HG03025 (cell line): ENCODE data around the gene CLIC3.

Source experiments
- ATAC-seq: cut with Tn5 transposase; IDR thresholded peaks from one replicate; pipeline ENCODE4 v1.9.1; 2021; ENCODE audit warnings: mild to moderate bottlenecking, moderate library complexity; ENCODE audit not compliant: unreplicated experiment, low FRiP score

Gene CLIC3

DNA sequence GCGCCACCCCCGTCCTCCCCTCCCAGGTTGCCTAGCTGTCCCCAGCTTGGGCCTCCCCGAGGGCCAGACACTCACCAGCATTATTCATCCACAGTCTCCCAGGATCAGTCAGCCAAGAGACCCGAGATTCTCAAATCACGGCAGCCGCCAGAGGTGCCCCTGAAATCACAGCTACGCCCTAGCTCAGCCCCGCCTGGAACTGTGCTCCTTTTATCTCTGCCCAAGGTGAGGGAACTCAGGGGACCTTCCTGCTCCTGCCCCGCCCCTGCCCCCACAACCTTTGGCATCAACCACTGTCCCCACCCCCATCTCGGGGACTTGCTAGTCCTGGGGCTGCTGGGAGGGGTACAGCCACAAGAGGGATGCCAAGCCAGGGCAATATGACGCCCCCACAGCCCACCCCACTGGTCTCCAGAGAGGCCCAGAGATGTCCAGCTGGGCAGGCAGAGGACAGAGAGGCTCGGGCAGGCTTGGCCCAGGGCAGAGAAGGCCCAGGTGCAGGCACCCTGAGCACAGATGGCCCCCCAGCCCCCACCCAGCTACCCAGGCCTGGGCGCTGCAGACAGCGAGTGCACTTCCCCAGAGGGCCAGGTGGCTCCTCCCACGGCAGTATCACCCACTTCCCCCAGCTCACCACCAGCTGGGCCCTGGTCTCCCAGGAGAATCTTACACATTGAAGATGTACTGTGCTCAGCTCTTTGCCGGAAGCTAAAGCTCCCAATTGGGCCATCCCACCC lies 35.7 kb upstream of the CLIC3 start, which contains the start of gene FUT7:
Gene FUT7, minus strand, starts transcription at position 185 of the 737 bp plus-strand sequence. Its CDS starts 97 bp downstream, at position 88.
- ATAC-seq = no peak

DNA sequence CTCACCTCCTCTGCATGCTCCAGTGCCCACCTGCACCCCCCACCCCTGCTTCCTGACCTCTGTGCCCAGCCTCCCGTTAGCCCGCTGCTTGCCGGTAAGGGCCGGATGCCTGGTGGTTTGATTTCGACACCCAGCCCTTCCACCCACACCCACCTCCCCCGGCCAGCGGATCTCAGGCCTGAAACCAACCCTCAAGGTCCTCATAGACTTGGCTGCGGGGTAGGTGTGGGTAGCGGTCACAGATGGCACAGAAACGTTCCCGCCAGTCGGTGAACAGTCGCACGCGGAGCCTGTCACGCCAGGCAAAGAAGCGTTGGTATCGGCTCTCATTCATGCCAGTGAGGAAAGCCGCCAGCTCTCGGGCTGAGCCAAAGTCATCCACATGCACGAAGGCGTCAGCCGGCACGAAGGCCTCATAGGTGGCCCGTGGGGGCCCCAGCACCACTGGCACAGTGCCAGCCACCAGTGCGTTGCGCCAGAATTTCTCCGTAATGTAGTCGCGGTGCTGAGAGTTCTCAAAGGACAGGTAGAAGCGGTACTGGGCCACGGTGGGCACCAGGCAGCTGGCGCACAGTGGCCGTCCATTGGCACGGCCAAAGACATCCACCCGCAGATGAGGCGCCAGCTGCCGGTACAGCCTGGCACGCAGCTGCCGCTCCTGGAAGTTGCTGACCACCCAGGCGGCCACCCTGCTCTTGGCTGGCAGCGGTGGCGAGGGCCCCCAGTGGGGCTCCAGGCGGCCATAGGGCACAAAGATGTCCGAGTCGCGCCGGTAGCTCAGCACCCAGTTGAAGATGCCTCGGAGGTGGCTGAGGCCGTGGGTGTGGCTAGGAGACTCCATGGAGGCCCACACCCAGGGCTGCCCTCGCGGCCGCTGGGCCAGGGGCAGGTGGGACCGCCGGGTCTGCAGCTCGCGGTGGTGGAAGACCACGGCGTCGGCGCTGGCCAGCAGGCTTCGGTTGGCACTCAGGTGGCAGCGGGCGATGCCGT lies 34.5 kb upstream of the CLIC3 start:
- no peak for ATAC-seq

DNA sequence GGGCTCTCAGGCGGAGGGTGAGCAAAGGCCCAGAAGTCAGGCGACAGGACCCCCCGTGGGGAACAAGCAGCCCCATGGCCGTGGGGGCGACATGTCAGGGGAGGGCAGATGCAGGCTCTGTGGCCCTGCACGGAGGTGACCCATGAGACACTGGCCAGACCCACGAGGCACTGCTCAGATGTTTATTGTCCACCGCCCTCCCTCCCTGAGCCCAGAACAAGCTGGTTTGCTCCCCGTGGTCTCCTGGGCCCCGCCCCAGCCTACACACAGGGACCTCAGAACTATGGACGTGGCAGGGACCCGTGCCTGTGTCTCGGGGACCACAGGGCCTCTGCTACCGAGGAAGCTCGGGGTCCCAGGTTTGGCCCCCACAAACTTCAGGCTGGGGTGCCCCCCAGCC lies 33.6 kb upstream of the CLIC3 start:
- no peak for ATAC-seq

DNA sequence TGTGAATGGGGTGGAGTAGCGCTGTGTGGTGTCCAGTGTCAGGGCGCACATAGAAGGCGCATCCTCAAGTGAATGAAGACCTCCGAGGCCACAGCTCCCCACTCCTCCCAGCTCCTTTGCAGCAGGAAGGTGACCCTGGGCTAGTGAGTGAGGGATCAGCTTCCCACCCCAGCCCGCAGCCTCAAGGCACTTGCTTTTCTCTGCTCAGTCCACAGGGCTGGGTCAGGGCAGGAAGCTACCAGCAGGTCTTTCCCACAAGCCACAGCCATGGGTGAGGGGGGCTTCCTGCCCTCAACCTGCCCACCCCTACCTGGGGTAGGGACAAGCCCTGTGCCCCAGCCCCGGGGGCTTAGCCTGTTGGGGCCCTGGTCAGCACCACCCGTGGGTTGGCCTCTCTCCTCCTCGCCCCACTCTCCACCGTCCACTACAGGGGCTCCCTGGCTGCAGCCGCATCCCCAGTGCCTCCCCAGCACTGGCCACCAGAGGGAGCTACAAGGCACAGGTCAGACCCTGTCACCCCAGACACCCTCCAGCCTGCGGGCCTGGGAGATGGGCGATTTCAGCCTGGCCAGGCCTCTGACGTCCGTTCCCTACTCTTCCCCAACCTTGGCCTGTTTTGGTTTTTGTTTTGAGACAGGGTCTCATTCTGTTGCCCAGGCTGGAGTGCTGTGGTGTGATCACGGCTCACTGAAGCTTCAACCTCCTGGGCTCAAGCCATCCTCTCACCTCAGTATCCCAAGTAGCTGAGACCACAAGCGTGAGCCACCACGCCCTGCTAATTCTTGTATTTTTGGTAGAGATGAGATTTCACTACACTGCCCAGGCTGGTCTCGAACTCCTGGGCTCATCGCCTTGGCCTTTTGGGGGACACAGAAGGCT lies 32.9 kb upstream of the CLIC3 start:
- ATAC-seq = no peak

DNA sequence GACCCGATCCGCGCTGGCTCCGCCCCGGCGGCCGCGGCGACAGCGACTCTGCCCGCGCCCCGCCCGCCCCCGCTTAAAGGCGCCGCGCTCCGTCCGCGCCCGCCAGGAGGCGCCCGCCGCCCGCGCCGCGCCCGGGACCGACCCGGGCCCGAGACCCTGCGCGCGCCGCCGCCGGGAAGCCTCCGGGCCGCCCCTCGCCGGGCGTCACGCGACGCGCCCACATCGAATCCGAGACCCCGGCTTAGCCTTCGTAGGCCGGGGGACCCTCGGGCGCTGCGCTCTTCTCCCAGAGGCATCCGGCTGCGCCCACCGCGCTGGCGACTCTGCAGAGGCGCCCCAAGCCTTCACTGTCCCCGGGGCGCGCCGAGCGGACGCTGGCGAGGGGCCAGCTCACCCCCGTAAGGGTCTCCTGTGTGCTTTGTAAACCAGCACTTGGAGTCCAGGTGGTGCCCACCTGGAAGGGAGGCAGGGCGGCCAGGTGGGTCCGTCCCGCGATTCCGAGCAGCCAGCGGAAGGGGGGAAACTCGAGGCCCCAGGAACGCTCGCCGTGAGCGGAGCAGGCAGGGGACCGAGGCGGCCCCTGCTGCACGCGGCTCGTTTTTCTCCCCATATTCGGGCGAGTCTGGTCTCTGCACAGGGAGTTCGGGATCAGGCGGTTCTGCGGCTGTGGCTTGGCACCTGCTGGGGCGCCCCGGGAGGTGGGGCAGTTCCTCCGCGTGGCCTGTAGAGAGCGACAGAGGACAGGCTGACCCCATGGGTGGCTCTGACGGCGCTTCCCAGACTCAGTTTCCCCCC lies 32.1 kb upstream of the CLIC3 start:
- ATAC-seq = no peak

DNA sequence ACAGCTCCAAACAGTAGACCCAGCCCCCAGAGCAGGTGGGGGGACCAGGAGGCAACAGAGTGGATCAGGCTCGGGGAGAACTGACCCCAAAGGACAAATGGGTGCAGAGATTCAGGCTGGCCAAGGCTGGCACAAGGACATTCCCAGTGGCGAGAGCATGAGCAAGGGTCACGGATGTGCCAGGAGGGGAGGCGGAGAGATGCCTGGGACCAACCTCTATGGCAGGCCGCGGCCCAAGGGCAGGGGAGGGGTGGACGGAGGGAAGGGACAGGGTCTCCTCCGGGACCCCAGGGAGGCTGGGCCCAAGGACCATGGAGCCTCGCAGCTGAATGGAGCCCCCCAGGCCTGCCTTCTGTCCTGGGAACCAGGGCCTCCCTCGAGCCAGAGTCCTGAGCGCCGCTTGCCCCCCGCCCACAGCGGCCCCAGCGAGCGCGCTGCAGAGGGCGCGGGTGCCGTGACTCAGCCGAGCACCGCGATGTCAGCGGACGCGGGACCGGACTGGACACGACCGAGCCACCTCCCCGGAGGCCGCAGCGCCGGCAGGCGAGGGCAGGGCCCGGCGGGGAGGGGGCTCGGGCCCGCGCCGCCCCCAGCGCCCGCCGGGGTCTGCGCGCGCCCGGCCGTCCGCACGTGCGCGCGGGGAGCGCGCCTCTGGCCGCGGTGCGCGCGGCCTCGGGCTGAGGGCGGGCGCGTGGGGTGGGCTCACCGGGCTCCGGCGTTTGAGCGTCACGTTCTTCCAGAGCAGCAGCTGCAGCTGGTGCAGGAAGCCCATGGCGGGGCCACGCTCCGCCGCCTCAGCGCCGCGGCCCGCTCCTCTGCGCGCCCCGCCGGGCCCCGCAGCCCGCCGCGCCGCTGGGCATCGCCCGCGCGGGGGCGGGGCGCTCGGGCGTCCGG lies 31.2 kb upstream of the CLIC3 start, which contains the start of gene ABCA2:
Gene ABCA2, minus strand, starts transcription at position 869 of the 894 bp plus-strand sequence. Its CDS starts 97 bp downstream, at position 772.
- ATAC-seq = no peak

DNA sequence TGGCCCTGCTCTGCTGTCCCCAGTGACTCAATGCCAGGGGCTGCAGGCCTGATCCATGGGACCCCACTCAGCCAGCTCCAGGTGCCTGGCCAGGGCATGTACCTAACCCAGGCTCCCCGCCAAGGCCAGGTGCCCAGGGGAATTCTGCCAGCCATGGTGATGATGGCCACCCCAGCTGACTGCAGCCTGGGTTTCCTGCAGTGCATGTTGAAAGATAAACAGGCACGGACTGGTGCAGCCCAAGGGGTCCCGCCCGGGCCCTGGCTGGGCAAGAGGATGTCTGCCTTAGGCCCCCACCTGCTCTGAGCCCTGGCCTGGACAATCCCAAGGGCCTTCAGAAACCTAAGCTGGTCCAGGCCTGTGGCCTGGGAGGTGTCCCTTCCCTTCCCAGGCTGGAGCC lies 30.5 kb upstream of the CLIC3 start:
- ATAC-seq = no peak

DNA sequence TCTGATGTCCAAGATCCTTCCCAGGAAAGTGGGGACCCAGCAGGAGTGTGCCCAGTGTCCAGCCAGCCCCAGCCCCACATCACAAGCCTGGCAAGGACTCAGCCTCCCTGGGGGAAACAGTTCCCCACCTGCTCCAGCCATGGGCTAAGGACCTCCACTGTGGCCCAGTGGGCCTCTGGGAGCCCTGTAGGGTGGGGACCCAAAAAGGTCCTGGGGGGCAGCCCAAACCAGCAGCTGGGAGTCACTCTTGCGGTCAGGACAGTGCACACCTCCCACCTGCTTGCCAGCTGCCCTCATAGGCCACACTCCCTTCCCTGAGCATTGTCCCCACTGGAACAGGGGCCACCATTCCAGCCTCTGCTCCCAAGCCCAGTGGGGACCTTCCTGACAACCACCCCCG lies 30.0 kb upstream of the CLIC3 start:
- ATAC-seq = no peak

DNA sequence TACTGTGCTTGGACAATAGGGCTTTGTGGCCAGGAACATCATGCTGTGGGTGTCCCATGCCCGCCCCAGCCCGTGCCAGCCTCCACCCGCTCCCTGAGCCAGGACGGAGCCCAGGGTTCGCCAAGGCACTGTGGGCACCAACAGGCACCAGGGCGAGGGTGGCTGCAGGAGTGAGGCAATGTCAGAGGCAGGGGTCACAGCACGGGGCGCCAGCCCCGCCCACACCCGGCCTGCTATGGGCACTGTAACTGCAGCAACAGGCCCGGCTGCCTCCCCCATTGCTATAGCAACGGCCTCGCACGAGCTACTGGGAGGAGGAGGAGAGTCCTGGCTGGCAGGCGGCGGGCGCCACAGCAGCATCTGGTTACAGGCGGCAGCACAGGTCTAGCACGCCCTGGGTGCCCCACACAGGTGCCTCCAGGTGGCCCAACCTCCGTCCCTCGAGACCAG lies 29.2 kb upstream of the CLIC3 start:
- ATAC-seq = no peak

DNA sequence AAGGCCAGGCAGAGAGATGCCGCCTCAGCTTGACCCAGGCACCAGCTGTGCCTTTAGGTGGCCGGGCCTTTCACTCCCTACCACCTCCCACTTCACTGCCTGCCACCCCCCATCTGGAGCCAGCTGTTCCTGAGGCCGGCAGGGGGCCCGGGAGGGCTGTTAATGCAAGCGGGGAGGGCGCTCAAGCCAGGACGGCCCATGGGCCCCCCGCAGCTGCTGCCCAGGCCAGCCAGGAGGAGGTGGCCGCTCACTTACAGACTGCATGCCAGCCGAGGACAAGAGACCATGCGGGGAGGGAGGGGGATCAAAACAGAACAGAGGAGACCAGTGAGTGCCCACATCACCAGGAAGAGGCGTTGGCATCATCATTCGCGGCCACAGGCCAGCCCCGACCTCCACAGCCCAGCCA lies 27.2 kb upstream of the CLIC3 start:
- no peak for ATAC-seq

DNA sequence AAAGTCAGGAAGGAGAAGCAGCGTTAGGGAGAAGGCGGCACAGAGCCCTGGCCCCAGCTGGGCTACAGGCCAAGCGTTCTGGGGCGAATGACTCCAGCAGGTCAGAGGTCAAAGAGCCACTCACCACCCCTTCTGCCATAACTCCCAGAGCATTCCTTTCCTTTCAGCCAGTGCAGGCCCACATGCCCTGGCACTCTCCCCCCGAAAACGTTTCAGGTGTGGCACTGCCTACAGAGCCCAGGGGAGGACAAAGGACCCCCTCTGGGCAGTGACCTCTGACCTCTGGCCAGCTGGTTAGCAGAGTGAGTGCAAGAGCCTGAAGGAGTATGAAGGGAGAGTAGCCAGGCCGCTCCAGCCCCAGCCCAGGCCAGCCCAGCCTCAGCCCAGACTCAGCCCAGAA lies 26.8 kb upstream of the CLIC3 start:
- no peak for ATAC-seq

DNA sequence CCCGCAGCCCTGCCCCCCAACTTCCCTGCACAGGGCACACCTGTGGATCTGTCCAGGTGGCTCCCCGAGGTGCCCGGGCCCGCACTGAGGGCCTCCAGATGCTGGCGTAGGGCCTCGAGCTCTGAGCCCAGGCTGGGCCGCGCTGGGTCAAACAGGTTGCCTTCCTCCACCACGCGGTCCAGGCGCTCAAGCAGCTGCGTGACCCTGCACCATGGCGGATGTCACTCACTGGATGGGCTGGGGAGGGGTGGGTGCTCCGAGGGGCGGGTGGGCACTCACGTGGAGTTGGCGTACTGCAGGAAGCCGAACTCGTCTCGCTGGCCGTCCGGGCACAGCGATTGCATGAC lies 26.3 kb upstream of the CLIC3 start:
- no peak for ATAC-seq

DNA sequence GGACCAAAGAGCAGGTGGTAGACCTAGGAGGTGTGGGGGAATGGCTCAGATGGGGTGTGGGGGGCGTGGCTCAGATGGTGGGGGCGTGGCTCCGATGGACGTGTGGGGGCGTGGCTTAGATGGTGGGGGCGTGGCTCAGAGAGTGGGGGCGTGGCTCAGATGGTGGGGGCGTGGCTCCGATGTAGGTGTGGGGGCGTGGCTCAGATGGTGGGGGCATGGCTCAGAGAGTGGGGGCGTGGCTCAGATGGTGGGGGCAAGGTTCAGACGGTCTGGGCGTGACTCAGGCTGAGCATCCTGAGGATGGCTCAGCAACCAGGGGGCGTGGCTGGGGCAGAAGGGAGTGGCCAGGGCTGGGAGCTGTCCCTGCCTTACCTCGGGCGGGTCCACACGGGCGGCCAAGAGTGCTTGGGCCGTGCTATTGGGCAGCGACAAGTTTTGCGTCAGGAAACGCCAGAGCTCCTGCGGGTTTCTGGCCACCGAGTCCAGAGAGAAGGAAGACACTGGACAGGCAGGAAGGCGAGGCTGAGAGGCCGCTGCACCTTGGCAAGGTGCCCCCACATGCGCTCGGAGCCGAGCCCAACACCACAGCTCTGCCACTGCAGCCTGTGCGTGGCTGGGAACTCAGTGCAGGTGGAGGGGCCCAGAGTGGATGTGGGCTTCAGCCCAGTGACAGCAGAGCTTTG lies 25.8 kb upstream of the CLIC3 start:
- no peak for ATAC-seq

DNA sequence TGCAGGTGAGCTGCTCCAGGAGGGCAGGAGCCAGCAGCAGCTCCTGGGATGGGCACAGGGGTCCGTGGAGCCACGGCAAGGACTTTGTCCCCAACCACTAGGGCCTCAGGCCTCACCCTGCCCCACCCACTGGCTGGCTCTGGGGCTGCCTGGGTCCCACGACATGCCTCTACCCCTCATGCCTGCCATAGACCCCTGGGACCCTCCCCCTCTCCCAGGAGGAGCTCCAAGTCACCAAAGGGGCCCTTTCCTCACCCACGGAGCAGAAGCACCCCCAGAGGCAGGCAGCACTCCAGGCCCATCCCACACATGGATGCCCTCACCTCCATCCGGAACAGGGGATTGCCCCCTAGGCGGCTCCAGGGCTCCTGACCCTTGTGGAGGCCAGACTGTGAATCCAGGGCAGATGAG lies 25.2 kb upstream of the CLIC3 start:
- ATAC-seq = no peak

DNA sequence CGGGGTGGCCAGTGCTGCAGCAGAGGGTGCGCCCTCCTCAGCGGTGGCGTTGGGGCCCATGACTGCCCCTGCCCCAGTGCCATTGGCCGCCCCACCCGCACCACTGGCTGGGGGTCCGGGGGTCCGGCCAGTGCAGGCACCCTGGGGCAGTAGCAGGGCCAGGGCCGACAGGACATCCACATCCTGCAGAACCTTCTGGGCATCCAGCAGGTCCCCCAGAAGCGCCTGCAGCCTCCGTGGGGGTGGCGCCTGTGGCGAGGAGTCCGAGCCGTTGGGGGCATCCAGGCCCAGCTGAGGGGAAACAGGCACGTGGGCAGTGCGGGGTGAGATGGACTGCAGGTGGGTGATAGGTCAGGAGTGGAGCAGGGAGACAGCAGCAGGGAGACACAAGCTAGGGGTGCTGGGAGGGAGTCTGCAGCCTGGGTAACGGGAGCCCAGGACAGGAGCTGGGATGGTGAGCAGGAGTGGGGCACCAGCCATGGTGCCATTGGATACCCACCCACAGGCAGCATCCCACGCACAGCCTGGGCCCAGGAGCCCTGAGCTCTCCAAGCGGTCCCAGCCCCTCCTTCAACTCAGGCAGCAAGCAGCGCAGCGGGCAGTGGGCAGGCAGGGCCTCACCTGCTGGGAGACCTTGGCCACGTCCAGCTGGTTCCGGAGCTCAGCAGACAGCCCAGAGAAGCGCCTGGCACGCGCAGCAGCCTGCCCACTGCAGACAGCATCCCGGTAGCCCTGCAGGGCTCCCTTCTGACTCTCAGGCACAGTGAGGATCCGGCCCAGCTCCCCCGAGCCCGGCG lies 24.6 kb upstream of the CLIC3 start:
- ATAC-seq = no peak

DNA sequence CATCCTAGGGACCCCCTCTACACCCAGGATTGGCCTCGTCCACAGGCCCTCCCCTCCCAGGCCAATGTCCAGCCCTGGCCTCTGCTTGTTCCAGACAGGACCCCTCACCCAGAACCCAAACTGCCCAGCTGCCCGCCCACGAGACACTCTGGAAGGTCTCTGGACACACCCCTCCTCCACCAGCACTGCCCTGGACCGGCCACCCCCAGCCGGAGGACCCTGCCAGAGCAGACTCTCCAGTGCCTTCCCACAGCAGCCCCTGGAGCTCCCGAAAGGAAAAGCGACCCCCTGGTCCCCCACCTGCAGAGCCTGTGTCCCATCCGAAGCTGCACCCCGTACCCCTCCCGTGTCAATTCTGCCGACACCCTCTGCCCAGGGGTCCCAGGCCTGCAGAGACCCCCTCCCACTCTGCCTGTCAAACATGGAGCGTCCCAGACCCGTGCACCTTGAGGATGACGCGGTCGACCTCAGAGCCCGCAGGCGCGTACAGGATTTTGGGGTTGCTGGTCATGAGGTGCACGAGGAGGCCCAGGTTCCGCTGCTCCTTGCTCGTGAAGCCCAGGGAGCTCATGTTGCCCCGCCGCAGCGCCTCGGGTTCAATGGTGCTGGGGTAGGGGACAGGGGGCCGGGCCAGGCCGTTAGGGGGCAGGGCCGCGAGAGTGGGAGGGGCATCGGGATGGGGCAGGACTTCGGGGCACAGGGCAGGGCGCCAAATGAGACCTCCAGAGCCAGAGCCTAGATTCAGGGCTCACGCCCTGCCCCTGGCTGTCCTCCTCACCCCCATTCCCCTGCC lies 23.7 kb upstream of the CLIC3 start:
- no peak for ATAC-seq
